GM18508 (cell line): ENCODE results near the gene USP11.

ENCODE experiments used
- ATAC-seq: cut with Tn5 transposase; IDR thresholded peaks from one replicate; pipeline ENCODE4 v1.9.1; 2021; ENCODE audit warnings: moderate number of reproducible peaks; ENCODE audit not compliant: insufficient read depth, unreplicated experiment

USP11 gene

GRCh38 chrX:47202316-47202715 lies 30.5 kb upstream of the USP11 start:
- no peak for ATAC-seq

DNA sequence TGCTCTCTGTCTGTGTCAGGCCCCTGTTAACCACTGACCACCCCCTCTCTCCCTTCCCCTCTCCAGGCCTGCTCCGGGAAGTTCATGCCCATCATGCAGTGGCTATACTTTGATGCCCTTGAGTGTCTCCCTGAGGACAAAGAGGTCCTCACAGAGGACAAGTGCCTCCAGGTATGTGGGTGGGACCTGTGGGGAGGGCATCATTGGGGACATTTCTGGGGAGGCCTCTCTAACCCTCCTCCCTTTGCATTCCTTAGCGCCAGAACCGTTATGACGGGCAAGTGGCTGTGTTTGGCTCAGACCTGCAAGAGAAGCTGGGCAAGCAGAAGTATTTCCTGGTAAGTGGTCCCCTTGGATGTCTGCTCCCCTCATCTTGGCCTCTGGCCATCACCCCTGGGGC lies 29.9 kb upstream of the USP11 start:
- no peak for ATAC-seq

GRCh38 chrX:47204970-47205369 lies 27.8 kb upstream of the USP11 start:
- no peak for ATAC-seq

DNA sequence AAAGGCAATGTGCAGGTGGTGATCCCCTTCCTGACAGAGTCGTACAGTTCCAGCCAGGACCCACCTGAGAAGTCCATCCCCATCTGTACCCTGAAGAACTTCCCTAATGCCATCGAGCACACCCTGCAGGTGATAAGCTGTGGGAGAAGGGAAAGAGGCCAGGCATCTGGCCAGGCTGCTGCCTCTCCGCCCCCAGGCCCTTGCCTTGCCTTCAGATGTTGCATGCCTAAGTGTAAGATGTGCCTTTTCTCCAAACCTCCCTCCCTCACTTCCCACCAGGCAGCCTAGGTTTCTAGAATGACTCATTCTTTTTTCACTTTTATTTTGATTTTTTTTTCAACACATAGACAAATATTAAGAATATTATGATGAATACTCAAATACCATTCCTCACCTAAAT lies 26.5 kb upstream of the USP11 start:
- no peak for ATAC-seq

GRCh38 chrX:47208108-47208507 lies 24.7 kb upstream of the USP11 start:
- ATAC-seq, result no peak

GRCh38 chrX:47209508-47210238 lies 23.1 kb upstream of the USP11 start:
- ATAC-seq, result no peak

DNA sequence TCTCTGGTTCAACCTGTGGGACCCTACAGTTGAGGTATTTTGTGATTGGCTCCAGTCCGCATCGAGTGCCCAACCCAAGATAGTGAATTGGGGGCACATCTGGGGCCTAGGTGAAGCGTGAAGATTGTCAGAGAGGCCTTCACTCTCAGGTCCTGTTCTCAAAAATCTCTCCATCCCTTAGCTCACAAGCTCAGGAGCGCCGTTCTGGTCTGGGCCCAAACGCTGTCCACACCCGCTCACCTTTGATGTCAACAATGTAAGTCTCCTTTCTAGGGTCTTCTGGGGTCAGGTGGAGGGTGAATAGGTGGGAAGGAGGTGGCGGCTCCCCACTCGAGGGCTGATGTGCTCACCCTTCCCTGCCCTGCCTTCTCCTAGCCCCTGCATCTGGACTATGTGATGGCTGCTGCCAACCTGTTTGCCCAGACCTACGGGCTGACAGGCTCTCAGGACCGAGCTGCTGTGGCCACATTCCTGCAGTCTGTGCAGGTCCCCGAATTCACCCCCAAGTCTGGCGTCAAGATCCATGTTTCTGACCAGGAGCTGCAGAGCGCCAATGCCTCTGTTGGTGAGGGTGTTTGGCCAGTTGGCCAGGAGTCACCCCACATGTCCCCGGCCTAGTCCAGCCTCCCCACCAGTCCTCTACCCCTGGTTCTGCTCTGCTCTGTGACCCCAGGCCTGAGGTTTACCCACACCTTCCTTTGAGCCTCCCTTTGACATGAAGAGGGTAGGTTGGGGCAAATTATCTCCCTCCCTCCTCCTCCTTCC lies 22.0 kb upstream of the USP11 start:
- no peak for ATAC-seq

DNA sequence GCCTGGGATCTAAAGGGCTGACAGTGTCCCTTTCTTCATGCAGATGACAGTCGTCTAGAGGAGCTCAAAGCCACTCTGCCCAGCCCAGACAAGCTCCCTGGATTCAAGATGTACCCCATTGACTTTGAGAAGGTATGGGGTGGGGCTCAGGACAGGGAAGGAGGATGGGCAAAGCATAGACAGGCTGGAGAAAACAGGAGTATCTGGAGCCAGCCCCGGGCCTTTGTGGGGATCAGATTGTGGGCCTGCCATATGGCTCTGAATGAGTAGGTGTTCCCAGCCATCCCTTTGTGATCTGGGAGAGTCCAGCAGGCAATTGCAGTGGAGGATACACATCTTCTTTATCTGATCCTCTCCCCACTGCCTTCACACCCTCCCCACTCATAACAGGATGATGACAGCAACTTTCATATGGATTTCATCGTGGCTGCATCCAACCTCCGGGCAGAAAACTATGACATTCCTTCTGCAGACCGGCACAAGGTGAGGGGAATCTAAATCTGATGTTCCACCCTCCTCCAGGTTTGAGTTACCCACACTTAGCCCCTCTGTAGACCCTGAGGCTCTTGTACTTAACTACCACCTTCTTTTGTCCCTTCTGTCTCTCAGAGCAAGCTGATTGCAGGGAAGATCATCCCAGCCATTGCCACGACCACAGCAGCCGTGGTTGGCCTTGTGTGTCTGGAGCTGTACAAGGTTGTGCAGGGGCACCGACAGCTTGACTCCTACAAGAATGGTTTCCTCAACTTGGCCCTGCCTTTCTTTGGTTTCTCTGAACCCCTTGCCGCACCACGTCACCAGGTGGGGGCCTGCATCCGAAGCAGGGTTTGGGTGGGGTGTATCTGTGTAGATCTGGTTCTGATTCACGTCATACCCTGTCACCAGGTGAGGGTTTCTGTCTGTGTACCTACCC lies 20.2 kb upstream of the USP11 start:
- no peak for ATAC-seq

- no peak for ATAC-seq
These were observed 18.3 kb upstream of the USP11 start for GRCh38 chrX:47214435-47215077.

DNA sequence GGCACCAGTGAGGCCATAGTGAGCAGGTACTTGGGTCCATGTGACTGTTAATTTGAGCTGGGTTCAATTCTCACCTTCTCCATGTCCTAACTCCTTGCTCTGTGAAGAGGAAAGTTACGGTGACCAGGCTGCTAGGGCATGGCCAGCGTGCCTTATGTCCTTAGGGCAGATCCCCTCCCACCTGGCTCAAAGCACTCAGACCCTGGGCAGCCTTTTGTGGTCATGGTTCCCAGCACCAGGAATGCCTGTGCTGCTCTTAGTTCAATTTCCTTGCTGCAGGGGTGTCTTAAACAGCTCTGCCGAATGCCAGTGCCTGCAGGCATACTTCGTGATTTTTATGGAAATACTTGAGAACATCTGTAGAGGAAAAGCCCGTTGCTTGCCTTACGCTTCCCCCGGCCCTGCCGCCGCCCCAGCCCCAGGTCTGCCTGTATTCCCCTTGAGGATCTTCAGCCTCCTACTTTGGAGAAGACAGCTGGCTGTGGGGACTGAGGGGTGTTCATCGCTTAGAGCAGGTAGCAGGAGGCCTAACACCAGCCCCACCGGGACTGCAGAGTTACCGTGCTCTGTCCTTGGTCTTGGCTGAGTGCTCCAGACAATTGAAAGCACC lies 17.4 kb upstream of the USP11 start:
- ATAC-seq, result no peak

DNA sequence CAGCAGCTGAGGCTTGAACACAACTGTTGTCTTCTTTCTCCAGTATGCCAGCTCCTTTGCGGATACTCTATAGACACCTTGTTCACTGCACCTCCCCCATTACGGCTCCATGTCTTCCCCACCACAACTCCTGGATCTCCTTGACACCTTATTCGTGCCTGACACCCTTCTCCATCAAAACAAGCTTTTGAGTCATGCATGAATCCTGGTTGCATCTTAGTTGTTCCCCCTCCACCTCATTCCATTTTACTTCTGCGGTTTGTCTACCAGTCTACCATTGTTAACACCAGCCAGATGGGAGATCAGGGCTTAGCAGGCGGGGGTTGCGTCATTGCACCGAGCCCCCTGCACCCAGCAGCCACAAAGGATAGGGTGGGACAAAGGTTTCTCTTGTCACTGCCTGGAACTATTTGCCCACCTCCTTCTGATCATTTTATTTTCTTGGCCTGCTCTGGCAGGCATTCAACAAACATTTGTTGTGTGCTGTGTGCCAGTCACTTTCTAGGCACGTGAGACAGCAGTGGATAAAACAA lies 16.4 kb upstream of the USP11 start:
- no peak for ATAC-seq

GRCh38 chrX:47217121-47217851 lies 15.5 kb upstream of the USP11 start:
- ATAC-seq, result no peak

DNA sequence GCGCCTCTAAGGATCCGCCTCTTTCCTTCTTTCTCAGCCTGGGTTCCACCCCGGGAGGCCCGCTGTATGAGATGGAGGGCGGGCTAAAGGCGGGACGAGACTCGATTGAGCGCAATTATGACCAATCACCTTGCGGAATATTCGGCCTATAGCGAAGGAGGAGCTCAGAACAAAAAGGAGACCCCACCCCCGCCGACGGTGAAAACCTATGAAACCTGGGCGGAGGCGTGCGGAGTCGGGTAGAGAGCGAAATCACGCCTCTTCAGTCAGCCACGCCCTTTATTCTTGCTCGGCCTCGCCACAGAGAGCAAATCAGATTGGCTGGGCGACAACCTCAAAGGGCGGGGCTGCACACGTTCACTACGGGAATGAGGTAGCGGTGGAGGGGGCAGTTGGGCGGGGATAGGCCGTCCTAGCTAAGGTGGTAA lies 14.9 kb upstream of the USP11 start:
- ATAC-seq, result peak; percentile 87

- peak; percentile 18 for ATAC-seq
These were observed 14.4 kb upstream of the USP11 start, which contains the start of gene CDK16 for GRCh38 chrX:47218280-47218919. TSS of gene CDK16 (plus strand) at chrX:47218681. CDS start at chrX:47223558, 4,877 bp downstream.

- no peak for ATAC-seq
These were observed 13.6 kb upstream of the USP11 start for GRCh38 chrX:47218920-47219815.

- ATAC-seq, result no peak
These were observed 11.1 kb upstream of the USP11 start for GRCh38 chrX:47221756-47222155.

DNA sequence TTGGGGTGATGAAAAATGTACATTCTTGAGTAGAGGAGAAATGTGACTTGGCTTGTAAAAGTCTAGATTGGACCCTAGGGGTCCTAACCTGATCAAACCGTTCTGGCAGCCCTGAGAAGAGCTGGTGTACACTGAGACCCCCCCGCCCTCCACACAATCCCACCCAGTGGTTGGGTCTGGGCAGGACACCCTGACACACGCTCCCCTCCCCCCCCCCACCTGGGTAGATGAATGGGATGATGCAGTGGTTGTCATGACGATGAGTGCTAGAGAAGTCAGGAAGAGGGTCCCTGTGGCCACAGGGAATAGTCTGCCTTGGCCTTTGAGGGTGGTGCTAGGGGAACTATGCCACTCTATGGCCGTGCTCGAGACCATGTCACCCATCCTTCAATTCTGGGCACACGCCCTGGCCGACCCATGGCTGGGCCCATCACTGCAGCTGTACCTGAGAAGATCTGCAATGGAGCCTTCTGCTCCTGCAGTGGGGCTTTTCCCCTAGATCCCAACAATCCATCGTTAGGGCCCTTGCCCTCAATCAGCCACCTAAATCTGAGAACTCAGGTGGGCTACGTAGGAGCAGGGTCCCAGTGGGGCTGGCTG lies 10.0 kb upstream of the USP11 start:
- no peak for ATAC-seq
